Measurements from ENCODE around the gene GRIK5. TPM values are rescaled to one million over a fixed set of nuclear protein-coding genes. Genes with fewer than 3 reads are reported as not detected.

The GRIK5 gene
- polyA plus RNA-seq, 1 donor from 2014 or later = 22.4 TPM

- Histone ChIP-seq H4K20me1 (ENCODE audit: insufficient read depth) (no peaks in the 10 kb centered on the region), H3F3A (ENCODE audit: insufficient read depth, low read length, poor library complexity, severe bottlenecking) (no peaks in the 10 kb centered on the region), H3K9me2 (ENCODE audit: insufficient read depth, low read length) (no peaks in the 10 kb centered on the region), H3K79me2 (replicated peaks; ENCODE audit: insufficient read depth, low read length) (no peaks in the 10 kb centered on the region), H2AFZ (ENCODE audit: low read depth, low read length) (no peak overlapping the region), H3K4me3 (ENCODE audit: low read length) (no peak overlapping the region), H3K4me2 (ENCODE audit: low read length) (no peak overlapping the region), H3K9ac (ENCODE audit: low read length) (no peak overlapping the region), H3K36me3 (ENCODE audit: insufficient read depth, low read length) (no peaks in the 10 kb centered on the region), H3K27me3 (ENCODE audit: insufficient read depth, low read depth, low read length) (no peaks in the 10 kb centered on the region), H3K9me3 (ENCODE audit: low read length) (no peaks in the 10 kb centered on the region), H3K27ac (ENCODE audit: low read length) (no peak overlapping the region)
- no peak for TF ChIP-seq SMC3 (conservative IDR thresholded peaks at IDR 0.05; ENCODE audit: poor library complexity)
Observed at GRCh38 chr19:41968751-41969595, 101.0 kb downstream of the GRIK5 start.

- no peak overlapping the region for H3K27ac ChIP-seq (ENCODE audit: low read length)
- H3K36me3 ChIP-seq (ENCODE audit: insufficient read depth, low read length) = no peaks in the 10 kb centered on the region
- H3K9ac ChIP-seq (ENCODE audit: low read length) = no peak overlapping the region
- H3K4me3 ChIP-seq (ENCODE audit: low read length) = no peak overlapping the region
- H3K79me2 ChIP-seq (replicated peaks; ENCODE audit: insufficient read depth, low read length) = no peaks in the 10 kb centered on the region
- H3K9me3 ChIP-seq (ENCODE audit: low read length) = no peaks in the 10 kb centered on the region
- no peaks in the 10 kb centered on the region for H3K9me2 ChIP-seq (ENCODE audit: insufficient read depth, low read length)
- TF ChIP-seq TAF1 (IDR thresholded peaks at IDR 0.05; ENCODE audit: low read depth) (no peak), EP300 (conservative IDR thresholded peaks at IDR 0.05; ENCODE audit: poor library complexity, severe bottlenecking) (no peak), MXI1 (conservative IDR thresholded peaks at IDR 0.05; ENCODE audit: poor library complexity, severe bottlenecking) (no peak), POLR2AphosphoS5 (IDR thresholded peaks at IDR 0.05) (no peak), CTCF (IDR thresholded peaks at IDR 0.05; ENCODE audit: poor library complexity, severe bottlenecking) (no peak), RAD21 (conservative IDR thresholded peaks at IDR 0.05) (no peak), SMC3 (conservative IDR thresholded peaks at IDR 0.05; ENCODE audit: poor library complexity) (no peak), EZH2 (IDR thresholded peaks at IDR 0.05; ENCODE audit: borderline replicate concordance, insufficient read depth, low read length, poor library complexity, severe bottlenecking) (no peak)
- TF ChIP-seq, protein P1, sequence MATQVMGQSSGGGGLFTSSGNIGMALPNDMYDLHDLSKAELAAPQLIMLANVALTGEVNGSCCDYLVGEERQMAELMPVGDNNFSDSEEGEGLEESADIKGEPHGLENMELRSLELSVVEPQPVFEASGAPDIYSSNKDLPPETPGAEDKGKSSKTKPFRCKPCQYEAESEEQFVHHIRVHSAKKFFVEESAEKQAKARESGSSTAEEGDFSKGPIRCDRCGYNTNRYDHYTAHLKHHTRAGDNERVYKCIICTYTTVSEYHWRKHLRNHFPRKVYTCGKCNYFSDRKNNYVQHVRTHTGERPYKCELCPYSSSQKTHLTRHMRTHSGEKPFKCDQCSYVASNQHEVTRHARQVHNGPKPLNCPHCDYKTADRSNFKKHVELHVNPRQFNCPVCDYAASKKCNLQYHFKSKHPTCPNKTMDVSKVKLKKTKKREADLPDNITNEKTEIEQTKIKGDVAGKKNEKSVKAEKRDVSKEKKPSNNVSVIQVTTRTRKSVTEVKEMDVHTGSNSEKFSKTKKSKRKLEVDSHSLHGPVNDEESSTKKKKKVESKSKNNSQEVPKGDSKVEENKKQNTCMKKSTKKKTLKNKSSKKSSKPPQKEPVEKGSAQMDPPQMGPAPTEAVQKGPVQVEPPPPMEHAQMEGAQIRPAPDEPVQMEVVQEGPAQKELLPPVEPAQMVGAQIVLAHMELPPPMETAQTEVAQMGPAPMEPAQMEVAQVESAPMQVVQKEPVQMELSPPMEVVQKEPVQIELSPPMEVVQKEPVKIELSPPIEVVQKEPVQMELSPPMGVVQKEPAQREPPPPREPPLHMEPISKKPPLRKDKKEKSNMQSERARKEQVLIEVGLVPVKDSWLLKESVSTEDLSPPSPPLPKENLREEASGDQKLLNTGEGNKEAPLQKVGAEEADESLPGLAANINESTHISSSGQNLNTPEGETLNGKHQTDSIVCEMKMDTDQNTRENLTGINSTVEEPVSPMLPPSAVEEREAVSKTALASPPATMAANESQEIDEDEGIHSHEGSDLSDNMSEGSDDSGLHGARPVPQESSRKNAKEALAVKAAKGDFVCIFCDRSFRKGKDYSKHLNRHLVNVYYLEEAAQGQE (IDR thresholded peaks at IDR 0.05; ENCODE audit: borderline replicate concordance) = no peak
- H2AFZ ChIP-seq (ENCODE audit: low read depth, low read length) = no peak overlapping the region
- no peak overlapping the region for H3K4me2 ChIP-seq (ENCODE audit: low read length)
- no peaks in the 10 kb centered on the region for H3K27me3 ChIP-seq (ENCODE audit: insufficient read depth, low read depth, low read length)
- H3F3A ChIP-seq (ENCODE audit: insufficient read depth, low read length, poor library complexity, severe bottlenecking) = no peaks in the 10 kb centered on the region
- no peaks in the 10 kb centered on the region for H4K20me1 ChIP-seq (ENCODE audit: insufficient read depth)
Observed at GRCh38 chr19:41967054-41967783, 102.8 kb downstream of the GRIK5 start.
